Measurements from ENCODE around the gene PSTPIP1. TPM values are rescaled to one million over a fixed set of nuclear protein-coding genes. Genes with fewer than 3 reads are reported as not detected.

Gene PSTPIP1
- total and polyA plus RNA-seq, 2 of the 4 experiments (the other 2 are of a cell fraction), result 0.36 to 1.1 TPM

- no peaks in the 10 kb centered on the region for H3K36me3 ChIP-seq (ENCODE audit: control insufficient read depth, insufficient read depth, low read length)
- in situ Hi-C loops (cut with MboI; ENCODE audit: low sequenced_read_pairs) (no loop called here), dilution Hi-C loops (cut with HindIII; ENCODE audit: low sequenced_read_pairs, unreplicated experiment) (no loop called here), intact Hi-C loops (cut with micrococcal nuclease) (no loop called here)
- H3K9ac ChIP-seq (ENCODE audit: low read depth, low read length), result no peak overlapping the region
- H3K4me1 ChIP-seq (ENCODE audit: control insufficient read depth, insufficient read depth, low read length), result peaks cover 18% of the 10 kb centered on the region
- no peak overlapping the region for H2AK5ac ChIP-seq (ENCODE audit: low read depth, low read length)
- H3K4ac ChIP-seq (ENCODE audit: low read depth, low read length), result no peak overlapping the region
- H2BK120ac ChIP-seq (ENCODE audit: low read depth, low read length), result no peak overlapping the region
- no peaks in the 10 kb centered on the region for H3K27me3 ChIP-seq (ENCODE audit: control insufficient read depth, insufficient read depth, low read length)
- TF ChIP-seq FOS (IDR thresholded peaks at IDR 0.05; ENCODE audit: low read depth, low read length) (no peak), MAFK (IDR thresholded peaks at IDR 0.05; ENCODE audit: low read depth, low read length) (no peak), USF2 (IDR thresholded peaks at IDR 0.05; ENCODE audit: low read depth, low read length) (no peak), CEBPB (IDR thresholded peaks at IDR 0.05; ENCODE audit: low read depth, low read length) (no peak), RCOR1 (IDR thresholded peaks at IDR 0.05; ENCODE audit: insufficient replicate concordance, low read length) (no peak), BHLHE40 (IDR thresholded peaks at IDR 0.05; ENCODE audit: low read depth, low read length) (no peak), MXI1 (IDR thresholded peaks at IDR 0.05; ENCODE audit: borderline replicate concordance, low read depth, low read length) (no peak), RFX5 (IDR thresholded peaks at IDR 0.05; ENCODE audit: low read depth, low read length) (no peak), CTCF (conservative IDR thresholded peaks at IDR 0.05; ENCODE audit: low read depth, low read length) (no peak), CHD1 (IDR thresholded peaks at IDR 0.05; ENCODE audit: low read depth, low read length) (no peak), POLR2A (IDR thresholded peaks at IDR 0.05; ENCODE audit: low read depth, low read length) (no peak), RAD21 (IDR thresholded peaks at IDR 0.05; ENCODE audit: low read length) (no peak), NFE2L2 (IDR thresholded peaks at IDR 0.05; ENCODE audit: low read depth, low read length) (no peak), ELK1 (IDR thresholded peaks at IDR 0.05; ENCODE audit: borderline replicate concordance, low read depth, low read length) (no peak)
- H2BK5ac ChIP-seq (ENCODE audit: low read depth, low read length, poor library complexity, severe bottlenecking), result no peak overlapping the region
- CTCF ChIA-PET, result no interaction called here
- H3K4me3 ChIP-seq (ENCODE audit: insufficient read depth, low read depth, low read length), result no peak overlapping the region
- no peak overlapping the region for H3K56ac ChIP-seq (ENCODE audit: extremely low read depth, insufficient read depth, low read length)
- ATAC-seq (ENCODE audit: low read depth) (peak; percentile 33; the same call in 1 of the 2 replicates), DNase-seq (peak; percentile 15)
- peaks cover 13% of the 10 kb centered on the region for H3K9me1 ChIP-seq (ENCODE audit: insufficient read depth, low read length)
- H4K20me1 ChIP-seq (ENCODE audit: insufficient read depth, low read length), result no peaks in the 10 kb centered on the region
- H4K5ac ChIP-seq (ENCODE audit: low read depth, low read length), result no peak overlapping the region
- no peak overlapping the region for H3K23ac ChIP-seq (ENCODE audit: low read depth, low read length)
- WGBS, 2 experiments (ENCODE audit: extremely low coverage in 2 of 2, insufficient read length in 1 of 2), result 39% methylated on average over 14 of the region's 21 CpGs; no CpG with 5 or more reads in 1 of the 2 experiments
- no peak overlapping the region for H2AK9ac ChIP-seq (replicated peaks; ENCODE audit: low read depth, low read length, poor library complexity)
- no peak overlapping the region for H3K27ac ChIP-seq (ENCODE audit: insufficient read depth, low read length)
- no TSS peak for BruUV-seq (replicated peaks)
- H2BK15ac ChIP-seq (ENCODE audit: low read depth, low read length), result no peak overlapping the region
- H4K91ac ChIP-seq (ENCODE audit: insufficient read depth, low read depth, low read length), result no peak overlapping the region
- POLR2A ChIA-PET (ENCODE audit: unreplicated experiment), result no interaction called here
- no peak overlapping the region for H4K8ac ChIP-seq (ENCODE audit: low read depth in 2 of 2, low read length in 2 of 2)
- no peak overlapping the region for H3K14ac ChIP-seq (replicated peaks; ENCODE audit: low read depth, low read length)
- H2BK20ac ChIP-seq (ENCODE audit: low read depth, low read length), result no peak overlapping the region
- no peak overlapping the region; the same call in 1 of the 2 replicates for H3K4me2 ChIP-seq (ENCODE audit: low read depth, low read length)
- H3K18ac ChIP-seq (ENCODE audit: low read depth, low read length), result no peak overlapping the region; the same call in 1 of the 2 replicates
- H3K9me3 ChIP-seq (ENCODE audit: control insufficient read depth, insufficient read depth, low read length), result no peaks in the 10 kb centered on the region
- peak overlapping the region; percentile 69 for H2AFZ ChIP-seq (replicated peaks; ENCODE audit: low read length, poor library complexity)
- no peaks in the 10 kb centered on the region for H3K79me1 ChIP-seq (ENCODE audit: low read depth in 1 of 2, low read length in 2 of 2)
These were observed 88.6 kb downstream of the PSTPIP1 start for GRCh38 chr15:77083381-77084160.
